Upper lobe of left lung (tissue), 4 donors: Measurements from ENCODE around the gene CRNKL1.

ENCODE experiments used
- CTCF ChIP-seq, 6 experiments: fragments of 450-650 bp in 4 of 6; fragments of 200-600 bp in 2 of 6; sonication (generic) in 2 of 6; IDR thresholded peaks; one replicate each; pipeline ENCODE4 v1.5.1; 2016 to 2019; ENCODE audit warnings: antibody characterized with exemption in 6 of 6
- EP300 ChIP-seq, 4 donors: sonication (generic); formaldehyde crosslinking; IDR thresholded peaks; one replicate each; pipeline ENCODE4 v1.5.1; 2017; ENCODE audit warnings: antibody characterized with exemption in 4 of 4, control low read depth in 2 of 4
- POLR2A ChIP-seq, 4 donors: fragments of 450-650 bp; IDR thresholded peaks; one replicate each; pipeline ENCODE4 v1.5.1; 2016 to 2017; ENCODE audit warnings: antibody characterized with exemption in 4 of 4, mild to moderate bottlenecking in 2 of 4
- POLR2AphosphoS5 ChIP-seq, 2 donors: sonication (generic); formaldehyde crosslinking; IDR thresholded peaks; one replicate each; pipeline ENCODE4 v1.5.1; 2017; ENCODE audit warnings: antibody characterized with exemption in 2 of 2

DNA sequence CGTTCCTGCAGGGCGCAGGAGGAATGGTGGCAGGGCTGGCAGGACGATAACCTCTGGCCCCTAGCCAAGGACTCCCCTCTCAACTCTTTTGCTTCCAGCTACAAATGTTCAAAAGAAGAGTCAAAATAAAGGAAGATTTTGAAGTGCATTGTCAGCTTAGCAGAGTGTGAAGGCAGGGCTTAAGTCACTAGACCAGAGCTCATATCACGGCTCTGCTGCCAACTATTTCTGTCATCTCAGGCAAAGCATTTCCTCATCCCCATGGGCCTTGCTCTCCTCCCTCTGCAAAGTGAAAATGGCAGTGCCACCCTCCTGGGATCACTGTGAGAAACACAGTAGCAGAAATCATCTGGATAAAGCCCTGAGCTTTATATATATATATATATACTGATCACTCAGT is 36.8 kb upstream of the CRNKL1 start:
- no peak for TF ChIP-seq CTCF (IDR thresholded peaks at IDR 0.05)
- TF ChIP-seq POLR2AphosphoS5 (IDR thresholded peaks at IDR 0.05) = no peak
- no peak for TF ChIP-seq POLR2A (IDR thresholded peaks at IDR 0.05)
- TF ChIP-seq EP300 (IDR thresholded peaks at IDR 0.05) = no peak
